Kidney glomerular epithelial cell (primary cell): ENCODE measurements around the gene BCLAF1.

Experiments
- DNase-seq: peaks from one replicate; lab custom pipeline; 2025; lab: John Stamatoyannopoulos, UW

The BCLAF1 gene

GRCh38 chr6:136289579-136290409 lies at the start of gene BCLAF1:
Gene BCLAF1, minus strand, starts transcription at chr6:136289846. Its CDS starts 9,980 bp downstream, at chr6:136279866.
- DNase-seq = peak; percentile 99

- DNase-seq = no peak
Measured at GRCh38 chr6:136338486-136338885, 48.8 kb upstream of the BCLAF1 start.

GRCh38 chr6:136337606-136338005 lies 48.0 kb upstream of the BCLAF1 start:
- no peak for DNase-seq

GRCh38 chr6:136337121-136337520 lies 47.5 kb upstream of the BCLAF1 start:
- no peak for DNase-seq

- DNase-seq = no peak
Measured at GRCh38 chr6:136335736-136336363, 46.2 kb upstream of the BCLAF1 start.

GRCh38 chr6:136334853-136335252 lies 45.2 kb upstream of the BCLAF1 start:
- no peak for DNase-seq

GRCh38 chr6:136334465-136334846 lies 44.8 kb upstream of the BCLAF1 start:
- no peak for DNase-seq

GRCh38 chr6:136333824-136334464 lies 44.3 kb upstream of the BCLAF1 start:
- no peak for DNase-seq

- DNase-seq = no peak
Measured at GRCh38 chr6:136331461-136331860, 41.8 kb upstream of the BCLAF1 start.

- DNase-seq = no peak
Measured at GRCh38 chr6:136330634-136331033, 41.0 kb upstream of the BCLAF1 start.

GRCh38 chr6:136326038-136326553 lies 36.5 kb upstream of the BCLAF1 start:
- peak; percentile 7 for DNase-seq

- DNase-seq = no peak
Measured at GRCh38 chr6:136324686-136325380, 35.2 kb upstream of the BCLAF1 start.

- DNase-seq = no peak
Measured at GRCh38 chr6:136323431-136324112, 33.9 kb upstream of the BCLAF1 start.

GRCh38 chr6:136319732-136320131 lies 30.1 kb upstream of the BCLAF1 start:
- no peak for DNase-seq

GRCh38 chr6:136318676-136319075 lies 29.0 kb upstream of the BCLAF1 start:
- no peak for DNase-seq

GRCh38 chr6:136317971-136318370 lies 28.3 kb upstream of the BCLAF1 start:
- no peak for DNase-seq

- peak; percentile 59 for DNase-seq
Measured at GRCh38 chr6:136317021-136317694, 27.5 kb upstream of the BCLAF1 start.

- no peak for DNase-seq
Measured at GRCh38 chr6:136315594-136315993, 25.9 kb upstream of the BCLAF1 start.

- no peak for DNase-seq
Measured at GRCh38 chr6:136312975-136313374, 23.3 kb upstream of the BCLAF1 start.

GRCh38 chr6:136309729-136310311 lies 20.2 kb upstream of the BCLAF1 start:
- DNase-seq = no peak

GRCh38 chr6:136309171-136309570 lies 19.5 kb upstream of the BCLAF1 start:
- DNase-seq = no peak
